ENCODE data around the gene RPL36.

The RPL36 gene

GRCh38 chr19:5690125-5690954 lies at the start of gene RPL36:
RPL36 (plus strand) TSS chr19:5690295; CDS start chr19:5690508, 213 bp downstream.
- DNase-seq (ENCODE audit: low read depth): peak; percentile 79
- peak within 1 kb of the TSS; percentile 95 for H3K4me3 ChIP-seq (ENCODE audit: low read depth, low read length)

- H3K4me3 ChIP-seq (ENCODE audit: low read depth, low read length): no peak overlapping the region
- no peak for DNase-seq (ENCODE audit: low read depth)
Observed at GRCh38 chr19:5641171-5641570, 48.9 kb upstream of the RPL36 start.

GRCh38 chr19:5642204-5642603 lies 47.9 kb upstream of the RPL36 start:
- DNase-seq (ENCODE audit: low read depth): no peak
- H3K4me3 ChIP-seq (ENCODE audit: low read depth, low read length): no peak overlapping the region

- no peak for DNase-seq (ENCODE audit: low read depth)
- no peak overlapping the region for H3K4me3 ChIP-seq (ENCODE audit: low read depth, low read length)
Observed at GRCh38 chr19:5643060-5643459, 47.0 kb upstream of the RPL36 start.

GRCh38 chr19:5644037-5644436 lies 46.1 kb upstream of the RPL36 start:
- H3K4me3 ChIP-seq (ENCODE audit: low read depth, low read length): no peak overlapping the region
- DNase-seq (ENCODE audit: low read depth): no peak

GRCh38 chr19:5645409-5645808 lies 44.7 kb upstream of the RPL36 start:
- no peak overlapping the region for H3K4me3 ChIP-seq (ENCODE audit: low read depth, low read length)
- no peak for DNase-seq (ENCODE audit: low read depth)

- no peak overlapping the region for H3K4me3 ChIP-seq (ENCODE audit: low read depth, low read length)
- no peak for DNase-seq (ENCODE audit: low read depth)
Observed at GRCh38 chr19:5646703-5647102, 43.4 kb upstream of the RPL36 start.

- no peak overlapping the region for H3K4me3 ChIP-seq (ENCODE audit: low read depth, low read length)
- DNase-seq (ENCODE audit: low read depth): no peak
Observed at GRCh38 chr19:5648464-5648863, 41.6 kb upstream of the RPL36 start.

- no peak for DNase-seq (ENCODE audit: low read depth)
- no peak overlapping the region for H3K4me3 ChIP-seq (ENCODE audit: low read depth, low read length)
Observed at GRCh38 chr19:5651361-5651760, 38.7 kb upstream of the RPL36 start.

GRCh38 chr19:5652261-5652660 lies 37.8 kb upstream of the RPL36 start:
- no peak for DNase-seq (ENCODE audit: low read depth)
- no peak overlapping the region for H3K4me3 ChIP-seq (ENCODE audit: low read depth, low read length)

- no peak for DNase-seq (ENCODE audit: low read depth)
- no peak overlapping the region for H3K4me3 ChIP-seq (ENCODE audit: low read depth, low read length)
Observed at GRCh38 chr19:5654931-5655330, 35.2 kb upstream of the RPL36 start.

GRCh38 chr19:5655412-5655811 lies 34.7 kb upstream of the RPL36 start:
- H3K4me3 ChIP-seq (ENCODE audit: low read depth, low read length): no peak overlapping the region
- no peak for DNase-seq (ENCODE audit: low read depth)

GRCh38 chr19:5661483-5661882 lies 28.6 kb upstream of the RPL36 start:
- H3K4me3 ChIP-seq (ENCODE audit: low read depth, low read length): no peak overlapping the region
- no peak for DNase-seq (ENCODE audit: low read depth)

GRCh38 chr19:5663904-5664303 lies 26.2 kb upstream of the RPL36 start:
- H3K4me3 ChIP-seq (ENCODE audit: low read depth, low read length): no peak overlapping the region
- no peak for DNase-seq (ENCODE audit: low read depth)

GRCh38 chr19:5664515-5664914 lies 25.6 kb upstream of the RPL36 start:
- no peak overlapping the region for H3K4me3 ChIP-seq (ENCODE audit: low read depth, low read length)

GRCh38 chr19:5665781-5666513 lies 24.1 kb upstream of the RPL36 start:
- peak; percentile 51 for DNase-seq (ENCODE audit: low read depth)
- H3K4me3 ChIP-seq (ENCODE audit: low read depth, low read length): no peak overlapping the region

More at GRCh38 chr19:5664515-5664914, 25.6 kb upstream of the RPL36 start:
- no peak for DNase-seq (ENCODE audit: low read depth)

GRCh38 chr19:5666921-5667610 lies 23.0 kb upstream of the RPL36 start:
- no peak for DNase-seq (ENCODE audit: low read depth)

GRCh38 chr19:5667751-5668271 lies 22.3 kb upstream of the RPL36 start:
- H3K4me3 ChIP-seq (ENCODE audit: low read depth, low read length): no peak overlapping the region
- DNase-seq (ENCODE audit: low read depth): no peak

More at GRCh38 chr19:5666921-5667610, 23.0 kb upstream of the RPL36 start:
- no peak overlapping the region for H3K4me3 ChIP-seq (ENCODE audit: low read depth, low read length)

GRCh38 chr19:5669212-5669611 lies 20.9 kb upstream of the RPL36 start:
- no peak overlapping the region for H3K4me3 ChIP-seq (ENCODE audit: low read depth, low read length)
- DNase-seq (ENCODE audit: low read depth): no peak

GRCh38 chr19:5671600-5671999 lies 18.5 kb upstream of the RPL36 start:
- no peak overlapping the region for H3K4me3 ChIP-seq (ENCODE audit: low read depth, low read length)
- DNase-seq (ENCODE audit: low read depth): no peak
